Stimulated activated CD8-positive, alpha-beta memory T cell treated with anti-CD3 and anti-CD28 coated beads, Interleukin-2, amount 100 ng/mL, for 48 hours (primary cell): ENCODE measurements around the gene SRF.
"Not testable (repeated sequence)": the region's sequence is repeated elsewhere in the genome, so short reads cannot be mapped to it uniquely, and the experiment has no call there.

Source experiments
- DNase-seq, 2 donors: peaks; one replicate each; pipeline ENCODE4 v3.0.0-alpha.2; 2020; ENCODE audit warnings: low read depth in 2 of 2

Gene SRF

DNA sequence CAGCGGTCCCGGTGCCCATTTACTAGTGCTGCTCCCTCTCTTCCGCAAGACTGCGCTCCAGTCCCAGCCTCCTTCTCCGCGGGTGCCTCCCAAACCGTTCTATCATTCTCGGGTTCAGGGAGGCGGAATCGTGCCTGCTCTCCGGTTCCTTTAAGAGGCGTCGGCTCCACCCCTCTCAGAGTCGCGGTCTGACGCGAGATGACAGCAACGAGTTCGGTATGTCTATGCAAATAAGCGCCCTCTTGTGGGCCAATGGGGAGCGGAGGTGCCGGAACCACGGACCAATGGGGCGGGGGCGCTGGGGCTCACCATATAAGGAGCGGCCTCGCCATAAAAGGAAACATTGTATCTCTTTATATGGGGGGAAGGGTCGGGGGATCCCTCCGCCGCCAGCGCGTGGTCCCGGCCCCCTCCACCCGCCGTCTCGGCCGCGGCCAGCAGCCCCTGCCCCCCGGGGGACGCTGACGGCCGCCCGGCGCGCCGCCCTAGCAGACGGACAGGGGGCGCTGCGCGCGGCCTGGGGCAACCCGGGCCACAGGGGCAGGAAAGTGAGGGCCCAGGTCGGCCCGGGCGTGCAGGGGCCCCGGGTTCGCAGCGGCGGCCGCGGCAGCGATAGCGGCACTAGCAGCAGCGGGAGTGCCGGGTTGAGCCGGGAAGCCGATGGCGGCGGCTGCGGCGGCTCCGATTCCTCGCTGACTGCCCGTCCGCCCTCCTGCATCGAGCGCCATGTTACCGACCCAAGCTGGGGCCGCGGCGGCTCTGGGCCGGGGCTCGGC lies at the start of gene SRF:
Gene SRF (plus strand): TSS at position 339 of the 776 bp plus-strand sequence. CDS start 388 bp downstream, at position 727.
- DNase-seq: peak; percentile 97 to 99

DNA sequence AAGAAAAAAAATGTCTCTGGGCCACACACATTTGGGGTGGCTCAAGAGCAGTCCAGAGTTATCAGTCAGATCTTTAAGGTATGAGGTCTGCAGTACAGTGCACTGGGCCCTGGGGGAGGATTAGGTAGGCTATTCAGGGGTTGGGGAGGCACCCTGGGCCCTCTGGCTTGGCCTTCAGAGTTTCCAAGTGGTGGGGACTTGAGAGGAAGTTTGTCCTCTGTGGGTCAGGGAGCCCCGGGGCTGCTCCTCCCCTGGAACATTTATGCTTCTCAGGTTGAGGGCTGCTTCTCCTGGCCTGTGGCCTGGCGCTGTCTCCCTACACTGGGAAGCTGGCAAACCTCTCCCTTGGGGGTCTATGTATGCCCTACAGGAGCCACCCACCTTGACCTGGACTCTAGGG lies 48.9 kb upstream of the SRF start:
- no peak for DNase-seq

DNA sequence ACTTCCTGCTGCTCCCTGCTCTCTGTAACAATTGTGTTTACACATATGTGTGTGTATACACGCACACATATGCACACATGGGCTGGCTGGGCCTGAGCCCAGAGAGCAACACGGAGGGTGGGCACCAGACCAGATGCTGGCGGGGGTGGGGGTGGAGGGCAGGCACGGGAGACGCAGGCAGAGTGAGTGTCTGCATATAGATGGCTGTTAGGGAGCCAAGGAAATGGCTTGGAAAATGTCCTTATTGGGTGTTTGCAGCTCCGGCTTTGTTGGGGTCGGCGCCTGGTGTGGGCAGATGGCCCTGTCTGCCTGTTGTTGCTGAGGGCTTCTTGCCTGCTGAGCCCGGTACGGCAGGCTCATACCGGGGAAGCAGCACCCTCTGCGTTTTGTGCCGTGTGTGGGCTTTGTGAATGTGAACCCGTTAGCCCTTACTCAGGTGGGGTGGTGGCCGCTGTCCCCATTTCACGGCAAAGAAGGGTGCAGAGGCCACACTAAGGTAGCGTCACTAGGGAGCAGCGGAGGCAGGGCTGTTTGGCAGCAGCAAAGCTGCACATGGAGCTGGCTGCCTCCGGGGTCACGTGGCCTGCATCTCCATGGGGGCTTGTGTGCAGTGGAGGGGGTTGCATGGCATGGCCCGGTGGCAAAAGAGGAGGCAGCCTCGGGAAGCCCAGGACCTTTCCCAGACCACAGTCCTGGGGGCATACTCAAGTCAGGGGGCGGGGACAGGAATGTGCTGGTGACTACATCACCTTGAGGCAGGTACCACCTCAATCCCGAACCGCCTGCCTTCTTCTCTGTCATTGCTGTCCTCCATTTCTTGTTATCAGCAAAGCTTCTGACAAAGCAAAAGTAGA lies 47.4 kb upstream of the SRF start:
- DNase-seq: no peak

GRCh38 chr6:43124481-43124880 lies 46.6 kb upstream of the SRF start:
- no peak for DNase-seq

GRCh38 chr6:43125119-43125518 lies 46.0 kb upstream of the SRF start:
- DNase-seq: no peak

- DNase-seq: no peak
These were observed 45.5 kb upstream of the SRF start for GRCh38 chr6:43125555-43125954.

DNA sequence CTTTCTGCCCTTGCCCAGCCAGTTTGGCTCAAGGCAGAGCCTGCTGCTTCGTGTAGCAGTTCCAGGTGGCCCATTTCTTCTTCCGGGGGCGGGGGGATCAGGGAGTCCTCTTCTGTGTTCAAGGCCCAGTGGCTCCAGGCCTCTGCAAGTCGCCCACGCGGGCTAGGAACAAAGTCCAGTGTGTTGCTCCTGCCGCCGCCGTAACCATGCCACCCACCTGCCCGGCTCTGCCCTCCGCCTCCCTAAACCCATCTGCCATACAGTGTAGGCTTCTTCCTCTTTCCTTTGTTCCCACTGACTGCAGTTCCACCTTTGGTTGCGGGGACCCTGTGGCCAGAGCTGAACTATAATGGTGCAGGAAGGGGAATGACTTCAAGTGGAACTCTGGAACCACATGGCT lies 43.9 kb upstream of the SRF start:
- DNase-seq: no peak

GRCh38 chr6:43127877-43128276 lies 43.2 kb upstream of the SRF start:
- no peak for DNase-seq

DNA sequence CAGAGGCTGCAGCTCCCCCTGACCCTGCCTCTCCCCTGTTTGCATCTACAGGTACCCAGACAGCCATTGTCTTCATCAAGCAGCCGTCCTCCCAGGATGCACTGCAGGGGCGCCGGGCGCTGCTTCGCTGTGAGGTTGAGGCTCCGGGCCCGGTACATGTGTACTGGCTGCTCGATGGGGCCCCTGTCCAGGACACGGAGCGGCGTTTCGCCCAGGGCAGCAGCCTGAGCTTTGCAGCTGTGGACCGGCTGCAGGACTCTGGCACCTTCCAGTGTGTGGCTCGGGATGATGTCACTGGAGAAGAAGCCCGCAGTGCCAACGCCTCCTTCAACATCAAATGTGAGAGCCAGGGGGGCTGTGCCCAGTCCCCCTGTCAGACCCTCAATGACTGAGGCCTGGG lies 42.1 kb upstream of the SRF start:
- no peak for DNase-seq

- no peak for DNase-seq
These were observed 41.5 kb upstream of the SRF start for GRCh38 chr6:43129434-43130194.

DNA sequence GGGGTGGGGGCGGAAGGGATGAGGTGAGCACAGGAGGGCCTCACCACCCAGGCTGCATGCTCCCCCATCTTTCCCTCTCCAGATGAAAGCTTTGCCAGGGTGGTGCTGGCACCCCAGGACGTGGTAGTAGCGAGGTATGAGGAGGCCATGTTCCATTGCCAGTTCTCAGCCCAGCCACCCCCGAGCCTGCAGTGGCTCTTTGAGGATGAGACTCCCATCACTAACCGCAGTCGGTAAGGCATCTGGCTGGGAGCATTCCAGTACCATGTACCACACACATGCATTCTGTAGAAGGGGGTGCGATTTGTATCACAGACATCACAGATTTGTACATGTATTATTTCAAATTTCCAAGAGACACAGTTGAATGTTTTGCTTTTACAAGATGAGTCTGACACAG lies 40.6 kb upstream of the SRF start:
- DNase-seq: no peak

- not testable (repeated sequence) for DNase-seq
These were observed 39.7 kb upstream of the SRF start for GRCh38 chr6:43131379-43131778.

DNA sequence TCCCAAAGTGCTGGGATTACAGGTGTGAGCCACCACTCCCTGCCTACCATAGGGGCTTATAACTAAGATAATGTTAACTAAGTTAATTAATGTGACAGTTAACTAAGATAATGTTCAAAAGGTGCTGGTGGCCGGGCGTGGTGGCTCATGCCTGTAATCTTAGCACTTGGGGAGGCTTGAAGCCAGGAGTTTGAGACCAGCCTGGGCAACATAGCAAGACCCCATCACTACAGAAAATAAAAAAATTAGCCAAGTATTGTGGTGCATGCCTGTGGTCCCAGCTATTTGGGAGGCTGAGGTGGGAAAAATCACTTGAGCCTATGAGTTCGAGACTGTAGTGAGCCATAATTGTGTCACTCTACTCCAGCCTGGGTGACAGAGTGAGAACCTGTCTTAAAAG lies 32.8 kb upstream of the SRF start:
- DNase-seq: no peak

- DNase-seq: not testable (repeated sequence)
These were observed 31.1 kb upstream of the SRF start for GRCh38 chr6:43139973-43140372.

DNA sequence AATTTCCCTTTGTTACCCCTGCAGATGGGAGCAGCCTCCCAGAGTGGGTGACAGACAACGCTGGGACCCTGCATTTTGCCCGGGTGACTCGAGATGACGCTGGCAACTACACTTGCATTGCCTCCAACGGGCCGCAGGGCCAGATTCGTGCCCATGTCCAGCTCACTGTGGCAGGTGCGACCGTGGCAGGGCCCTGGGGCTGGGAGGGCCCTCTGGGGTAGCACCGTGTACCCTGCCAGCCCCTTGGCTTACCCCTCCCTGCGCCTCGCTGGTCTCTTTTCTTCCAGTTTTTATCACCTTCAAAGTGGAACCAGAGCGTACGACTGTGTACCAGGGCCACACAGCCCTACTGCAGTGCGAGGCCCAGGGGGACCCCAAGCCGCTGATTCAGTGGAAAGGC lies 29.4 kb upstream of the SRF start:
- no peak for DNase-seq

- peak in 1 of 2 donors; percentile 23 for DNase-seq
These were observed 29.0 kb upstream of the SRF start for GRCh38 chr6:43142101-43142500.

GRCh38 chr6:43143235-43144128 lies 27.6 kb upstream of the SRF start:
- DNase-seq: peak; percentile 67 to 72

DNA sequence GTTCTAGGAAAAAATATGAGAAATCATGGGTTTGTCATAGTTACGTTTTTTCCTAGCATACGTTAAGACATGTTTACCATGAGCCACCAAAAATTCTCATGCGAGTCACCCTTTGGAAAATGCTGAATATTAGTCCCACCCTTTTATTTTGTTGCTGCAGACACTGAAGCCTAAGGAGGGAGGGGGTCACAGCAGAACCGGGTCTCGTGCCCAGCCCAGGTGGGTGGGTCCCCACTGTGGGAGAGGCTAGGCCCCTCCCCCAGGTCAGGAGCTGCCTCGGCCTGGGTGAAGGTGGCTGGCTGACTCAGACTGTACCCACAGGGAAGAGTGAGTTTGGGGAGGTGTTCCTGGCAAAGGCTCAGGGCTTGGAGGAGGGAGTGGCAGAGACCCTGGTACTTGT lies 26.2 kb upstream of the SRF start:
- no peak for DNase-seq

GRCh38 chr6:43146261-43146660 lies 24.8 kb upstream of the SRF start:
- no peak for DNase-seq

- no peak for DNase-seq
These were observed 24.1 kb upstream of the SRF start for GRCh38 chr6:43146709-43147688.
